ENCODE data around the gene ASTN2.

ASTN2 gene

DNA sequence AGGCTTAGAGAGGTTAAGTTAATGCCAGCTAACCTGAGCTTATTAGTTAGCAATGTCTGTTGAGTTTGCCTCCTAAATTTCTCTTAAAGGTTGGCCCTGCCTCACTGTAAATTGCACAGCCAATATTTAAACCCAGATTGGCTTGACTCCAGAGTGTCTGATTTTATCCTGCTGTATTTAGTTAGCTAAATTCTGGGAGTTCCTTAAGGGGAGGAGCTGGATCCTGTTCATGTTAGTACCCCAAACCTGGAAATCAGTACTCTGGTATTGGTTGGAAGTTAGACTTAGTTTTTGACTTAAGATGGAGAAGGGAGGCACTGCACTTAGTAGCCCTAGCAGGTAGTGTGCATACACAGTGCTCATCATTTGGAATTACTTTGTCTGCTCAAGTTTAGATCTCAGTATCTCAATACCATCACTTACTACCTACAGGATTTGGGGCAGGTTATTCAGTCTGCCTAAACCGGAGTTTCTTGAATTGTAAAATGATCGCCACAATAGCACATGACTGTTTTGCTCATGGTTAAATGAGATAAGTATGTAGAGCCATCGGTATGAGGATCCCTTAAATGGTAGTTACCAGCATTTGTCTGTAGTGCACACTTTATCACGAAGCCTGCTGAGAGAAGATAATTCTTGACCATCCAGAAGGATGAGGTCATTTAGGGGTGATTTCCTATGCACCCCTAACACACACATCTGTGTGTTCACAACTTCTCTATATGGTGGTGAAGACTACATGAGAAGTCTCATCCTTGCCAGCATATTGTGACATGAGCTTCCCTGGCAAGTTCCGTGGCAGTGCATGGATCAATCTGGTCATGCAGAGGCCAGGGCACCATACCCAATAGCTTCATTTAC is 992.5 kb downstream of the ASTN2 start:
- H3K4me2 ChIP-seq (ENCODE audit: insufficient read depth, low read length, poor library complexity, severe bottlenecking): no peak overlapping the region
- no peaks in the 10 kb centered on the region for H3K9me3 ChIP-seq (replicated peaks in 1 of 2; ENCODE audit: control insufficient read depth in 2 of 2, insufficient read depth in 1 of 2, low read depth in 1 of 2, low read length in 2 of 2)
- H3K14ac ChIP-seq (ENCODE audit: low read length): no peak overlapping the region
- no peak overlapping the region for H4K91ac ChIP-seq (ENCODE audit: low read depth, low read length, poor library complexity)
- WGBS, 2 donors (ENCODE audit: extremely low coverage in 2 of 2, insufficient read length in 2 of 2, insufficient replicate concordance in 1 of 2): no CpG with 5 or more reads among the region's 5 CpGs
- no peak overlapping the region for H4K8ac ChIP-seq (ENCODE audit: low read depth, low read length)
- no peak overlapping the region for H3K18ac ChIP-seq (ENCODE audit: low read length)
- H2BK15ac ChIP-seq (ENCODE audit: low read length): no peak overlapping the region
- no peaks in the 10 kb centered on the region for H3K27me3 ChIP-seq (ENCODE audit: control insufficient read depth in 3 of 3, insufficient read depth in 3 of 3, low read depth in 1 of 3, low read length in 3 of 3)
- H3K36me3 ChIP-seq (replicated peaks in 1 of 2; ENCODE audit: control insufficient read depth in 2 of 2, insufficient read depth in 2 of 2, low read length in 2 of 2): peaks cover under 1 to 6% of the 10 kb centered on the region in 2 donors
- H2AK5ac ChIP-seq (ENCODE audit: low read depth, low read length): no peak overlapping the region
- H3K27ac ChIP-seq (replicated peaks; ENCODE audit: low read length): no peak overlapping the region
- no peaks in the 10 kb centered on the region for H3K79me1 ChIP-seq (ENCODE audit: low read depth, low read length)
- no peak overlapping the region for H2BK12ac ChIP-seq (ENCODE audit: low read length)
- H2BK5ac ChIP-seq (ENCODE audit: low read length): no peak overlapping the region
- H3K4me3 ChIP-seq (ENCODE audit: low read length in 2 of 2): no peak overlapping the region
- no peak overlapping the region for H3K4ac ChIP-seq (ENCODE audit: low read length)
- H2BK120ac ChIP-seq (ENCODE audit: low read depth, low read length): no peak overlapping the region
- H3K4me1 ChIP-seq (ENCODE audit: control insufficient read depth in 2 of 2, insufficient read depth in 1 of 2, low read depth in 1 of 2, low read length in 2 of 2): peaks cover 1 to 3% of the 10 kb centered on the region in 2 donors
- DNase-seq (ENCODE audit: low spot score): no peak
- no peak overlapping the region for H3K23ac ChIP-seq (ENCODE audit: low read depth, low read length, poor library complexity)
- no peak overlapping the region for H2AFZ ChIP-seq (ENCODE audit: low read length)
- no peak overlapping the region for H3K9ac ChIP-seq (ENCODE audit: low read depth, low read length, poor library complexity)

DNA sequence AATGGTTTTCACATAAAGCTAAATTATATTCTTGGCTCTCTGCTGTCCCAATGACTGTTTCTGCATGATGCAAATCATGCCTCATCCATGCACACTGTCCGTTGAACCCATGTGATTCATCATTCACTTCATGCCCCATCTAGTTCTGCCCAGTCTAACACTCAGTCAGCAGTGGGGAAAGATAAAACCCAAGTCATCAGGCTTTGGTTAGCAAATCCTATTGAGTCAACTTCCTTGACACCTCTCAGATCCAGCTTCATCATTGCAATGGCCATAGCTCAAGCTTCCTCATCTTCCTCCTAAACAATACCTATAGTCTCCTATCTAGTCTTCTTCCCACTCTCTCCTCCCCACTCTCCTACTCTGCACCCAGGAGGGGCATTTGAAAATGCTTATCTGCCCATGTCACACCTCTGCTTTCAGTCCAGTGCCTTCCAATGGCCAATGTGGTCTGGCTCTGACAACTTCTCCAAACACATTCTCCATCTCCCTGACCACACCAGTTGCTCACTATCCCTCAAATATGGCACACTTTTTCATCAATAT is 993.8 kb downstream of the ASTN2 start:
- H3K36me3 ChIP-seq (replicated peaks in 1 of 2; ENCODE audit: control insufficient read depth in 2 of 2, insufficient read depth in 2 of 2, low read length in 2 of 2): peaks cover 0 to 6% of the 10 kb centered on the region in 2 donors
- peaks cover 1 to 3% of the 10 kb centered on the region in 2 donors for H3K4me1 ChIP-seq (ENCODE audit: control insufficient read depth in 2 of 2, insufficient read depth in 1 of 2, low read depth in 1 of 2, low read length in 2 of 2)
- no peak overlapping the region for H3K27ac ChIP-seq (replicated peaks; ENCODE audit: low read length)
- no CpG with 5 or more reads among the region's 1 CpG for WGBS, 2 donors (ENCODE audit: extremely low coverage in 2 of 2, insufficient read length in 2 of 2, insufficient replicate concordance in 1 of 2)
- no peak overlapping the region for H3K9ac ChIP-seq (ENCODE audit: low read depth, low read length, poor library complexity)
- H3K27me3 ChIP-seq (ENCODE audit: control insufficient read depth in 3 of 3, insufficient read depth in 3 of 3, low read depth in 1 of 3, low read length in 3 of 3): no peaks in the 10 kb centered on the region
- H3K4me3 ChIP-seq (ENCODE audit: low read length in 2 of 2): no peak overlapping the region
- DNase-seq (ENCODE audit: low spot score): no peak
- H2BK5ac ChIP-seq (ENCODE audit: low read length): no peak overlapping the region
- no peak overlapping the region for H3K4ac ChIP-seq (ENCODE audit: low read length)
- no peak overlapping the region for H4K91ac ChIP-seq (ENCODE audit: low read depth, low read length, poor library complexity)
- no peak overlapping the region for H3K14ac ChIP-seq (ENCODE audit: low read length)
- H3K18ac ChIP-seq (ENCODE audit: low read length): no peak overlapping the region
- no peak overlapping the region for H3K23ac ChIP-seq (ENCODE audit: low read depth, low read length, poor library complexity)
- H2AK5ac ChIP-seq (ENCODE audit: low read depth, low read length): no peak overlapping the region
- no peaks in the 10 kb centered on the region for H3K9me3 ChIP-seq (replicated peaks in 1 of 2; ENCODE audit: control insufficient read depth in 2 of 2, insufficient read depth in 1 of 2, low read depth in 1 of 2, low read length in 2 of 2)
- no peak overlapping the region for H2BK120ac ChIP-seq (ENCODE audit: low read depth, low read length)
- no peak overlapping the region for H2BK12ac ChIP-seq (ENCODE audit: low read length)
- H3K4me2 ChIP-seq (ENCODE audit: insufficient read depth, low read length, poor library complexity, severe bottlenecking): no peak overlapping the region
- H2BK15ac ChIP-seq (ENCODE audit: low read length): no peak overlapping the region
- H2AFZ ChIP-seq (ENCODE audit: low read length): no peak overlapping the region
- no peaks in the 10 kb centered on the region for H3K79me1 ChIP-seq (ENCODE audit: low read depth, low read length)
- H4K8ac ChIP-seq (ENCODE audit: low read depth, low read length): no peak overlapping the region

DNA sequence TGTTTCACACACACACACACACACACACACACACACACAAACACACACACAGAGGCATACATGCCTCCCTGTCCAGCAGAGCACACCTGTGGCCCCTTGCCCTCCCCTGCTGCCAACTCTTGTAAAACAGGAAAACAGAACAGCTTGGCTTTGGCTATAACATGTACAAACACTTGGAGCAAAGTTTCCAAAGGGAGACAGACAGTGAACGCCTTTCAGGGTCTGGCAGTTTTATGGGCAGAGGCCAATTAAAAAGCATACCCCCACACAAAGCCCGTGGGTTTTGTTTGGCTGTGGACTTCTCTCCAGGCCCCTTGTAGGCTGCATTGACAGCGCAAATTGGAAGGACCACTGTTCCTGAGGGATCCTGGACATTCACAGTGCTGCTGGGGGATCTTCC is 995.7 kb downstream of the ASTN2 start:
- H3K14ac ChIP-seq (ENCODE audit: low read length): no peak overlapping the region
- no peak overlapping the region for H2AK5ac ChIP-seq (ENCODE audit: low read depth, low read length)
- H2BK12ac ChIP-seq (ENCODE audit: low read length): no peak overlapping the region
- H3K4me2 ChIP-seq (ENCODE audit: insufficient read depth, low read length, poor library complexity, severe bottlenecking): no peak overlapping the region
- H4K91ac ChIP-seq (ENCODE audit: low read depth, low read length, poor library complexity): no peak overlapping the region
- H3K18ac ChIP-seq (ENCODE audit: low read length): no peak overlapping the region
- peaks cover 0 to 3% of the 10 kb centered on the region in 2 donors for H3K36me3 ChIP-seq (replicated peaks in 1 of 2; ENCODE audit: control insufficient read depth in 2 of 2, insufficient read depth in 2 of 2, low read length in 2 of 2)
- no peaks in the 10 kb centered on the region for H3K79me1 ChIP-seq (ENCODE audit: low read depth, low read length)
- peaks cover 1 to 3% of the 10 kb centered on the region in 2 donors for H3K4me1 ChIP-seq (ENCODE audit: control insufficient read depth in 2 of 2, insufficient read depth in 1 of 2, low read depth in 1 of 2, low read length in 2 of 2)
- no peak overlapping the region for H3K4me3 ChIP-seq (ENCODE audit: low read length in 2 of 2)
- no peak overlapping the region for H3K4ac ChIP-seq (ENCODE audit: low read length)
- whole genome bisulfite sequencing, 2 donors (ENCODE audit: extremely low coverage in 2 of 2, insufficient read length in 2 of 2, insufficient replicate concordance in 1 of 2): no CpG with 5 or more reads among the region's 3 CpGs
- no peaks in the 10 kb centered on the region for H3K9me3 ChIP-seq (replicated peaks in 1 of 2; ENCODE audit: control insufficient read depth in 2 of 2, insufficient read depth in 1 of 2, low read depth in 1 of 2, low read length in 2 of 2)
- no peak overlapping the region for H4K8ac ChIP-seq (ENCODE audit: low read depth, low read length)
- no peak overlapping the region for H2BK5ac ChIP-seq (ENCODE audit: low read length)
- no peak overlapping the region for H2AFZ ChIP-seq (ENCODE audit: low read length)
- no peak overlapping the region for H2BK120ac ChIP-seq (ENCODE audit: low read depth, low read length)
- H3K23ac ChIP-seq (ENCODE audit: low read depth, low read length, poor library complexity): no peak overlapping the region
- no peak overlapping the region for H2BK15ac ChIP-seq (ENCODE audit: low read length)
- DNase-seq (ENCODE audit: low spot score): no peak
- no peak overlapping the region for H3K27ac ChIP-seq (replicated peaks; ENCODE audit: low read length)
- no peaks in the 10 kb centered on the region for H3K27me3 ChIP-seq (ENCODE audit: control insufficient read depth in 3 of 3, insufficient read depth in 3 of 3, low read depth in 1 of 3, low read length in 3 of 3)
- H3K9ac ChIP-seq (ENCODE audit: low read depth, low read length, poor library complexity): no peak overlapping the region

DNA sequence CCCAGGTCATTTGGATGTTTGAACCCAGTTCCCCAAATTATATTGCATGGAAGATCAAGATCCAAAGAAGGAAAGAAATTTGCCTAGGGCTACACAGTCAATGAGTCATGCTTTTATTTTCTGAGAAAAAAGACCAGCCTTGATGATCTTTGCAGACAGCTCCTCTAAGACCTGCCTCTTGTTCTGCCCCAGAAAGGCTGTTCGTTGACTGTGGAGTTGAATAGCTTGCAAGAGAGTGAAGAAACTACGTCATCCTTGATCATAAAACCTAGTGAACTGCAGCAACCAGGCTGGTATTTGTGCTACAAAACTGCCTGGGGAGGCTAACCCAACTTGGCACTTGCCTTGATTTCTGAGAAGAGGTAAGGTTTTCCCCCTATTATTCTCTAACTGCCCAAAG is 997.4 kb downstream of the ASTN2 start:
- no peak overlapping the region for H3K9ac ChIP-seq (ENCODE audit: low read depth, low read length, poor library complexity)
- H2AFZ ChIP-seq (ENCODE audit: low read length): no peak overlapping the region
- no peak overlapping the region for H2BK5ac ChIP-seq (ENCODE audit: low read length)
- WGBS, 2 donors (ENCODE audit: extremely low coverage in 2 of 2, insufficient read length in 2 of 2, insufficient replicate concordance in 1 of 2): no CpG with 5 or more reads among the region's 2 CpGs
- H3K27me3 ChIP-seq (ENCODE audit: control insufficient read depth in 3 of 3, insufficient read depth in 3 of 3, low read depth in 1 of 3, low read length in 3 of 3): no peaks in the 10 kb centered on the region
- H2BK12ac ChIP-seq (ENCODE audit: low read length): no peak overlapping the region
- H3K18ac ChIP-seq (ENCODE audit: low read length): no peak overlapping the region
- H3K14ac ChIP-seq (ENCODE audit: low read length): no peak overlapping the region
- no peak overlapping the region for H2BK120ac ChIP-seq (ENCODE audit: low read depth, low read length)
- H2BK15ac ChIP-seq (ENCODE audit: low read length): no peak overlapping the region
- no peak for DNase-seq (ENCODE audit: low spot score)
- no peak overlapping the region for H3K27ac ChIP-seq (replicated peaks; ENCODE audit: low read length)
- H3K4me1 ChIP-seq (ENCODE audit: control insufficient read depth in 2 of 2, insufficient read depth in 1 of 2, low read depth in 1 of 2, low read length in 2 of 2): peaks cover 1 to 3% of the 10 kb centered on the region in 2 donors
- peaks cover 0 to 3% of the 10 kb centered on the region in 2 donors for H3K36me3 ChIP-seq (replicated peaks in 1 of 2; ENCODE audit: control insufficient read depth in 2 of 2, insufficient read depth in 2 of 2, low read length in 2 of 2)
- no peaks in the 10 kb centered on the region for H3K9me3 ChIP-seq (replicated peaks in 1 of 2; ENCODE audit: control insufficient read depth in 2 of 2, insufficient read depth in 1 of 2, low read depth in 1 of 2, low read length in 2 of 2)
- no peak overlapping the region for H3K23ac ChIP-seq (ENCODE audit: low read depth, low read length, poor library complexity)
- H3K4me3 ChIP-seq (ENCODE audit: low read length in 2 of 2): no peak overlapping the region
- H4K91ac ChIP-seq (ENCODE audit: low read depth, low read length, poor library complexity): no peak overlapping the region
- no peak overlapping the region for H3K4ac ChIP-seq (ENCODE audit: low read length)
- no peaks in the 10 kb centered on the region for H3K79me1 ChIP-seq (ENCODE audit: low read depth, low read length)
- H3K4me2 ChIP-seq (ENCODE audit: insufficient read depth, low read length, poor library complexity, severe bottlenecking): no peak overlapping the region
- no peak overlapping the region for H4K8ac ChIP-seq (ENCODE audit: low read depth, low read length)
- no peak overlapping the region for H2AK5ac ChIP-seq (ENCODE audit: low read depth, low read length)
